Lung (tissue), 12 donors: Measurements from ENCODE around the gene EPS8. TPM values are rescaled to one million over a fixed set of nuclear protein-coding genes. Genes with fewer than 3 reads are reported as not detected.

Source experiments
- ATAC-seq: fragments of 200-7000 bp; cut with Tn5 transposase; one replicate; pipeline ENCODE4 v1.9.1; 2020; ENCODE audit warnings: moderate number of reproducible peaks; ENCODE audit not compliant: insufficient read depth, low FRiP score
- DNase-seq, 3 donors: peaks; one replicate each; pipeline ENCODE4 v3.0.0-alpha.2; 2013 to 2017
- H3K27ac ChIP-seq, 2 donors: one replicate each; pipeline ENCODE4 v1.5.1; 2013; ENCODE audit warnings: mild to moderate bottlenecking in 2 of 2, moderate library complexity in 2 of 2, control low read depth in 1 of 2, inconsistent platforms in 1 of 2, low read depth in 1 of 2, low read length in 1 of 2
- H3K27me3 ChIP-seq, 3 donors: one replicate each; pipeline ENCODE4 v1.5.1; 2013; ENCODE audit warnings: low read length in 2 of 3; ENCODE audit not compliant: control insufficient read depth in 3 of 3, insufficient read depth in 3 of 3
- H3K36me3 ChIP-seq, 4 donors: one replicate each; pipeline ENCODE4 v1.5.1; 2013; ENCODE audit warnings: low read length in 4 of 4, mild to moderate bottlenecking in 1 of 4, moderate library complexity in 1 of 4; ENCODE audit not compliant: control insufficient read depth in 4 of 4, insufficient read depth in 4 of 4
- H3K4me1 ChIP-seq, 5 donors: one replicate each; pipeline ENCODE4 v1.5.1; 2013; ENCODE audit warnings: low read length in 5 of 5, mild to moderate bottlenecking in 2 of 5, moderate library complexity in 1 of 5; ENCODE audit not compliant: control insufficient read depth in 5 of 5, insufficient read depth in 5 of 5
- H3K4me3 ChIP-seq: one replicate; pipeline ENCODE4 v1.5.1; 2013; ENCODE audit warnings: mild to moderate bottlenecking, control low read depth, moderate library complexity
- H3K9ac ChIP-seq, 2 donors: one replicate each; pipeline ENCODE4 v1.5.1; 2013; ENCODE audit warnings: low read length in 2 of 2, control low read depth in 1 of 2; ENCODE audit not compliant: insufficient read depth in 1 of 2
- H3K9me3 ChIP-seq, 4 donors: one replicate each; pipeline ENCODE4 v1.5.1; 2013; ENCODE audit warnings: low read length in 3 of 4, mild to moderate bottlenecking in 1 of 4, moderate library complexity in 1 of 4; ENCODE audit not compliant: control insufficient read depth in 4 of 4, insufficient read depth in 3 of 4
- CTCF ChIP-seq: IDR thresholded peaks from 2 replicates; pipeline ENCODE4 v1.5.1; 2012; ENCODE audit warnings: mild to moderate bottlenecking; ENCODE audit errors: control extremely low read depth, extremely low read depth
- WGBS, 2 donors: extraction: QIAGEN DNeasy Blood & Tissue Kit; methylation state at CpG; one replicate each; pipeline ENCODE4 v1.1.7; 2013; 5-methylcytosine and 5-hydroxymethylcytosine counted together
- polyA plus RNA-seq, 2 donors: library from polyadenylated mRNA; stranded (reverse); fragments of 200-250 nt; gene quantifications; one replicate each; pipeline ENCODE4 v1.2.1, GENCODE V29; 2013
- total RNA-seq, 2 donors: library from RNA; depleted of rRNA in 1 of 2; stranded (reverse); fragments of >200 nt in 1 of 2; gene quantifications; one replicate each; pipeline ENCODE4 v1.2.1, GENCODE V29; 2014 to 2021
- donor health status: control.
- donor health status: control.
- donor health status: Bipolar disorder and iron deficiency.
- donor health status: healthy.
- donor health status: DM: yes; HTN: yes; CAD: no.

EPS8 gene
- total and polyA plus RNA-seq, 4 donors: 30.1 to 153 (median 48.9) TPM

- Histone ChIP-seq H3K27me3 (no peaks in the 10 kb centered on the region), H3K9ac (no peak overlapping the region), H3K4me1 (peaks cover 0 to 4% (median 0%) of the 10 kb centered on the region in 5 donors), H3K27ac (peak overlapping the region in 1 of 2 donors; percentile 2), H3K4me3 (no peak overlapping the region), H3K36me3 (no peaks in the 10 kb centered on the region), H3K9me3 (no peaks in the 10 kb centered on the region)
- peak in 1 of 3 donors; percentile 38 for DNase-seq
- 53 to 76% methylated on average over 3 of the region's 3 CpGs for WGBS, 2 donors
- no peak for TF ChIP-seq CTCF
- no peak for ATAC-seq
Measured at GRCh38 chr12:15698377-15698871, 90.8 kb downstream of the EPS8 start.

GRCh38 chr12:15697201-15697600 lies 92.0 kb downstream of the EPS8 start:
- no peak overlapping the region for H3K4me3 ChIP-seq
- no peaks in the 10 kb centered on the region for H3K27me3 ChIP-seq
- no peak for DNase-seq
- no peak for ATAC-seq
- WGBS, 2 donors: 44 to 48% methylated on average over 2 of the region's 2 CpGs
- H3K9ac ChIP-seq: no peak overlapping the region
- H3K9me3 ChIP-seq: no peaks in the 10 kb centered on the region
- no peaks in the 10 kb centered on the region for H3K36me3 ChIP-seq
- no peak overlapping the region for H3K27ac ChIP-seq
- no peak for TF ChIP-seq CTCF
- peaks cover 0 to 4% (median 0%) of the 10 kb centered on the region in 5 donors for H3K4me1 ChIP-seq

- TF ChIP-seq CTCF: no peak
- no peak overlapping the region for H3K4me3 ChIP-seq
- no peaks in the 10 kb centered on the region for H3K9me3 ChIP-seq
- 85 to 87% methylated on average over 2 of the region's 2 CpGs for WGBS, 2 donors
- no peak overlapping the region for H3K9ac ChIP-seq
- H3K4me1 ChIP-seq: peaks cover 4 to 27% (median 7%) of the 10 kb centered on the region in 5 donors
- no peaks in the 10 kb centered on the region for H3K36me3 ChIP-seq
- no peak for ATAC-seq
- DNase-seq: no peak
- H3K27me3 ChIP-seq: no peaks in the 10 kb centered on the region
- H3K27ac ChIP-seq: no peak overlapping the region
Measured at GRCh38 chr12:15693228-15693911, 95.8 kb downstream of the EPS8 start.

GRCh38 chr12:15691388-15691787 lies 97.8 kb downstream of the EPS8 start:
- DNase-seq (peak; percentile 40 to 69 (median 60)), ATAC-seq (no peak)
- H3K4me1 ChIP-seq: peaks cover 4 to 27% (median 7%) of the 10 kb centered on the region in 5 donors
- H3K27ac ChIP-seq: no peak overlapping the region
- H3K27me3 ChIP-seq: no peaks in the 10 kb centered on the region
- no peaks in the 10 kb centered on the region for H3K9me3 ChIP-seq
- H3K36me3 ChIP-seq: no peaks in the 10 kb centered on the region
- H3K9ac ChIP-seq: no peak overlapping the region
- H3K4me3 ChIP-seq: no peak overlapping the region
- 73 to 74% methylated on average over 4 of the region's 4 CpGs for WGBS, 2 donors
- no peak for TF ChIP-seq CTCF
